ENCODE results near the gene ZP1. TPM values are rescaled to one million over a fixed set of nuclear protein-coding genes. Genes with fewer than 3 reads are reported as not detected.

ZP1 gene, protein sequence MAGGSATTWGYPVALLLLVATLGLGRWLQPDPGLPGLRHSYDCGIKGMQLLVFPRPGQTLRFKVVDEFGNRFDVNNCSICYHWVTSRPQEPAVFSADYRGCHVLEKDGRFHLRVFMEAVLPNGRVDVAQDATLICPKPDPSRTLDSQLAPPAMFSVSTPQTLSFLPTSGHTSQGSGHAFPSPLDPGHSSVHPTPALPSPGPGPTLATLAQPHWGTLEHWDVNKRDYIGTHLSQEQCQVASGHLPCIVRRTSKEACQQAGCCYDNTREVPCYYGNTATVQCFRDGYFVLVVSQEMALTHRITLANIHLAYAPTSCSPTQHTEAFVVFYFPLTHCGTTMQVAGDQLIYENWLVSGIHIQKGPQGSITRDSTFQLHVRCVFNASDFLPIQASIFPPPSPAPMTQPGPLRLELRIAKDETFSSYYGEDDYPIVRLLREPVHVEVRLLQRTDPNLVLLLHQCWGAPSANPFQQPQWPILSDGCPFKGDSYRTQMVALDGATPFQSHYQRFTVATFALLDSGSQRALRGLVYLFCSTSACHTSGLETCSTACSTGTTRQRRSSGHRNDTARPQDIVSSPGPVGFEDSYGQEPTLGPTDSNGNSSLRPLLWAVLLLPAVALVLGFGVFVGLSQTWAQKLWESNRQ
- not detected for total RNA-seq

DNA sequence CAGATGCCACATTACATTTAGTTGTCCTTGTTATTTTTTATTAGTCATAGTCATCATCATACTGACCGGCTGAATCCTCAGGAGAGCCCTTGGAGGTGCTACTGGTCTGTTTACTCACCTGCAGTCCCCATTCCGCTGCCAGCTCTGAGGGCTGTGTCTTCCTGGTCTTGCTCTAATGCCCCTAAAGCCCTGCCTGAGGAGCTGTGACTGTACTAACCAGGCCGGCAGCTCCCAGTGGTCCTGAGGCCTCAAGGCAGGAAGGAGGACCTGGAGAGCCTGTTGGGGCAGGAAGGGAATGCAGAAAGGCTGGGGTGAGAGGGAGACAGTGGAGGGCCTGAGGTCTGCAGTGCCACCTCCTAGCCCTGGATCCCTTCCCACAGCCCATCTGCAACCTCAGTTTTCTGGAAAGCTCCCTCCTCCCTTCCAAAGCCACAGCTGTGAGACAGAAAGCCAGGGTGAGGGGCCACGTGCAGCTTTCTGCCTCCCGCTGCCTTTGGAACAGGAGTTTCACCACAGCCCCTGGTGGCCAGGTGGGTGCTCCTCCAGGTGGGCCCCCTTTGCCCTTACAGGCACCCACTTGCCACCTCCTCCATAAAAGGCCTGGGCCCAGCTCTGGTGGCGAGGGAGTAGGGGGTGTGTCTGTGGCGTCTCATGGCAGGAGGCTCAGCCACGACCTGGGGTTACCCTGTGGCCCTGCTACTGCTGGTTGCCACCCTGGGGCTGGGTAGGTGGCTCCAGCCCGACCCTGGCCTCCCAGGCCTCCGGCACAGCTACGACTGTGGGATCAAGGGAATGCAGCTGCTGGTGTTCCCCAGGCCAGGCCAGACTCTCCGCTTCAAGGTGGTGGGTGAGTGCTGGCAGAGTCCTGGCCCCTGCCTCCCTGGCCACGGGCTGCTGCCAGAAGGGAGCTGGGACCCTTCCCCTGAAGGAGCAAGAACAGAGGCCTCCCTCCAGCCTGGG is at the start of gene ZP1:
Gene ZP1 (plus strand): TSS at position 632 of the 960 bp plus-strand sequence. CDS start 20 bp downstream, at position 652.

DNA sequence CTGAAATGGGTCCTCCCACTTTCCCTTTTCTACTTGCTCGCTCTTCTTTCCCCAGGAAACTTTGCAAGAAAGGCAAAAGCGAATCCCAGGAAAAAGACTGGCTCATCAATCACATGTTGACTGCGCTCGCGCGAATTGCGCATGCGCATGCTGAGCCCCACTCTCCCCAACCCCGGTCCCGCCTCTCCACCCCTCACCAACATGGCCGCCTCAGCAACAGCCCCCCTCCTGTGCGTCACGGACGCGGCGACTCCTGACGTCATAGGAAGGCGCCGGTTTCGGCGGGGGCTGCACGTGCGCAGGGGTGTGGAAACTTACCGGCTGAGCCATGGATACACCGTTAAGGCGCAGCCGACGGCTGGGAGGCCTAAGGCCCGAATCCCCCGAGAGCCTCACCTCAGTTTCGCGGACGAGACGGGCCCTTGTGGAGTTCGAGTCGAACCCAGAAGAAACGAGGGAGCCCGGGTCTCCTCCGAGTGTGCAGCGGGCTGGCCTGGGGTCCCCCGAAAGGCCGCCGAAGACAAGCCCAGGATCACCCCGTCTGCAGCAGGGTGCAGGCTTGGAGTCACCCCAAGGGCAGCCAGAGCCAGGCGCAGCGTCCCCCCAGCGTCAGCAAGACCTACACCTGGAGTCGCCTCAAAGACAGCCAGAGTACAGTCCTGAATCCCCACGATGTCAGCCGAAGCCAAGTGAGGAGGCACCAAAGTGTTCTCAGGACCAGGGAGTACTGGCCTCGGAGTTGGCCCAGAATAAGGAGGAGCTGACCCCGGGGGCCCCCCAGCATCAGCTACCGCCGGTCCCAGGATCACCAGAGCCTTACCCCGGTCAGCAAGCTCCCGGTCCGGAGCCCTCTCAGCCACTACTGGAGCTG is 25.3 kb upstream of the ZP1 start, which contains the start of gene CCDC86:
Gene CCDC86 (plus strand): TSS at position 317 of the 871 bp plus-strand sequence. CDS start 12 bp downstream, at position 329.

DNA sequence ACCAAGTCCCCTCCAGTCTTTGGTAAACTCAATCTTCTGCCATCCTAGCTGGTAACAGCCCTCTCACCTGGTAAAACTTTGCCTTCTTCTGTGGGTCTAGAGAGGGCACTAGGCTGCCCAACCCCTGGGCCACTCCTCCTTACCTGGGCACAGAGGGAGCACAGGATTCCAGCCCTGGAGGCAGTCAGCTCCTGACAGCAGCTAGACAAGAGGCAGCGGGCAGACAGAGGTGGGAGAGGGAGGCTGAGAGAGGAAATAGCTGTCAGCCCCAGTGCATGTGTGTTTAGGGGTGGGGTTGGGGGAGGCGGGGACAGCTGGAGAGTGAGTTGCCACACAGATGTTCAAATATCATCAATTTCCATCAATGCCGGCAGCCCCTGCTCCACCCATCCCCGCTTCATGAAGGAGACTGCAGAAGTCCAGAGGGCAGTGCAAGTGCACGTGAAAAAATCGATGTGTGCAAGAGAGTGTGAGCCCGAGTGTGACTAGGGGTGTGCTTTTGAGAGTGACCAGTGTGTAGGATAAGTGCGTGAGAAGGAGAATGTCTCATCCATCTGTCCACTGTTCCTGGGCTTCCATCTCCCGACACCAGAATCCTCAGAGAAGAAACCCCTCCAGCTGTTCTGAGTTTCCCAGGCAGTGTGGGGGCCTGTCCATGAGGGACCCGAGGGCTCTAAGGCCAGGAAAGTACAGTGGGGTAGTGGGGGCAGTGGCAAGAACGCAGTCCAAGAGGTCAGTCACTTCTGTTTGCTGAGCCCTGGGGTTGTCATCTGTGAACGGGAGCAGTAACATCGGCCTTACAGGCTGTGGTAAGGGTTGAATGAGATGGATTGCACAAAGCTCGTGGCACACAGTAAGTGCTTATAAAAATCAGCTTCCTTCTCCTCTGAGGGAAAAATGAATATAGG is 11.4 kb upstream of the ZP1 start, which contains the start of gene PTGDR2:
Gene PTGDR2 (minus strand): TSS at position 225 of the 908 bp plus-strand sequence. CDS start 2,228 bp downstream, outside the sequence.

DNA sequence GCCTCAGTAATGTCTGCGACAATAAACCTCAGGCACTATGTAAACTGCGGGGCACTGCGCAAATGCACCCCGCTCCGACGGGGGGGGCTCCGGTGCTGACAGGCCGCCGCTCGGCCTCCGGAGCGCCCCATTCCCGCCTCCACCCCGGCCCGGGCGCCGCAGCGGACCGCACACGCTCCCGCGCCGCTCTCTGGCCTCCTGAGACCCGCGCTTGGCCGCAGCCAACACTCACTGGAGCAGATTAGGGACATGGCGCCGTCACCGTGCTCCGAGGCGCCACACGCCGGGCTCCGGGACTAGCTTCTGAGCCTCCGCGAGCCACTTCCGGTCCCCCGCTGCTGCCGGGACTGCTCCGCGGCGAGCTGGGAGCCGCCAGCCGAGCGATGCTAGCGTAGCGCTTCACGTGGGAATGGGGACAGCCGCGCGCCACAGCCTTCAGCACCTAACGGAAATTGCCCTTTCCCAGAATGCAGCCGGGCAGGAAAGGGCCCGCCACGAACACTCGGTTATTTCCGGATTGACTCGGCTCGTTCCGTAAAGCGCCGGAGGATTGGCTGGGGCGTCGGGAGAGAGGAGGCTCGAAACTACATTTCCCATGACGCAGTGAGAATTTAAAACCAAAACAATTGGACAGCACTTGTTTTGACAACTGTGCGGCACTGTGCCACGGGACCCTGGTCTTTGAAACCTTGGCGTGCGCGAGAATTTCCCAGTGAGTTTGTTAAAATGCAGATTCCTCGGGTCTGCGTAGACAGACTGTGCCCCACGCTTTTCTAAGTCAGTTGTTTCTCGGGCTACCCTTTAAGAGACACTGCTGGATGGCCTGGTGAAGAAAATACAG is 39.0 kb downstream of the ZP1 start, which contains the start of gene PRPF19:
Gene PRPF19 (minus strand): TSS at position 454 of the 841 bp plus-strand sequence. CDS start 203 bp downstream, at position 251.

DNA sequence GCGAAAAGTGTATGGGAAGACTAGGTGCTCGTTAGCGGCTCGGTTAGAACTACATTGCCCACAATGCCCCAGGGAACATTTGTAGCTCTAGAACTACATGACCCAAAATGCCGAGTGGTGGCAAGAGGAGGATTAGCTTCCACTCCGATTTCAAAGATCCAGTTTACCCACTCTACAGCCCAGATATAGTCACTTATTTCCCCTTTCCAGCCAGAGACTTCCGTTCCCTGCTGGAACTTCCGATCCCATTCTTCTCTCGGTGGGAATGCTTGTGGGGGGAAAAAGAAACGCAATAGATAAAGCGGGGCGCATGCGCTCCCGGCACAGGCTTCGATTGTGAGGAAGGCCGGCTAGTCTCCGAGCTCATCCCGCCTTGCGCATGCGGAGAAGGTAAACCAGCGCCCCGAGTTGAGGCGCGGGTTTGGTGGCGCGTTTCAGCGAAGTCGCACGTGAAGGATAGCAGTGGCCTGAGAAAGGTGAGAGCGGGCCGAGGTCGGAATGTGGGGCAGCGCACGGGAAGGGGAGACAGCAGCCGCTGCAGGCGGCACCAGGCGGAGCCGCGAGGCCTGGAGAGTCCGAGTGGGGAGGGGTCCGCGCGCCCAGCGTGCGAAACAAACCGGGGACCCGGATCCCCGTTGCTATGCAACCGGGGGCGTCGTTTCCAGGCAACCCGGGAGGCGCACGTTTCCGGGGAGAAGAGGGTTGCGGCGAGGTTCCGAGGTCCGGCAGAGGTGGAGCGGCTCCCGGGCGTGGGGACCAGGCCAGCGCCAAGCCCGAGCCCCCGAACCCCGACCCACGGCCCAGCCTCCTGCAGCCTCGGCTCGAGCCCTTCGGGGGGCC is 46.7 kb downstream of the ZP1 start, which contains the start of gene TMEM109:
Gene TMEM109 (plus strand): TSS at position 366 of the 840 bp plus-strand sequence. CDS start 5,536 bp downstream, outside the sequence.

DNA sequence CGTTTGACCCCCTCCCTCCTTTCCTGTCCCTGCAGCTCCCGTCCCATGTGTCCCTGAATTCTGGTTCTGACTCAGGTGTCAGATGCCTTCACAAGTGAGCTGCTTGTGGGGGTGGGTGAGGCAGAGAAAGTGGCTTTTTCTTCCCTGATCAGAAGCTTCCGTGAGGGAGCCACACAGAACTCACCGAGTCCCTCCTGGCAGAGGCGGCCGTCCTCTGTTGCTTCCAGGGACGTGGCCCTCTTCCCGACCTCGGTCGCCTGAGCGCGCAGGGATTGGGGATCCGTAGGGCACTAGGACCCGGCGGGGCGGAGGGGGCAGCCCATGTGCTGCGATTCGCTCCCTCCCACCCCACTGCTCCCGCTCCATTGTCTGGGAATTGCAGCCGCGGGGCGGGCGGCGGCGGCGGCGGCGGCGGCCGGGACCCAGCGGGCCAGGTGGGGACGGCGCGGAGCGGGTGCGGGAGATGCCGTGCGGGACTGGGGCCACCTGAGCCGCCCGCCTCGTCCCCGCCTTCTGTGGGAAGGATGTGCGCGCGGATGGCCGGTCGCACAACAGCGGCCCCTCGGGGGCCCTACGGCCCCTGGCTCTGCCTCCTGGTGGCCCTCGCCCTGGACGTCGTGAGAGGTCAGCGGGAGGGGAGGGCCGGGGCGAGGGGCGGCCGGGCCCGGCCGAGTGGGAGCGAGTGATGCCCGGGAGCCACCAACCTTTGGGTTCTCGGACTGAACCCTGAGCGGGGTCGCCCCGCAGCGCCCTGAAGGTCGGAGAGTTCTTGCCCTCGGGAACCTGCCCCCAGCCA is 57.0 kb downstream of the ZP1 start, which contains the start of gene TMEM132A:
Gene TMEM132A (plus strand): TSS at position 351 of the 796 bp plus-strand sequence. CDS start 174 bp downstream, at position 525.

Other genes with a start within 250 kb of the ZP1 start
- gene MS4A8, start 167.9 kb upstream of the ZP1 start, total RNA-seq, result not detected
- not detected for gene MS4A18, start 142.8 kb upstream of the ZP1 start, total RNA-seq
- not detected for gene MS4A15, start 110.7 kb upstream of the ZP1 start, total RNA-seq
- not detected for gene MS4A10, start 82.2 kb upstream of the ZP1 start, total RNA-seq
- gene CCDC86, start 25.4 kb upstream of the ZP1 start, total RNA-seq, result 9.5 TPM
- 0.55 TPM for gene PTGDR2, start 11.6 kb upstream of the ZP1 start, total RNA-seq
- 49.4 TPM for gene PRPF19, start 39.0 kb downstream of the ZP1 start, total RNA-seq
- 41.1 TPM for gene TMEM109, start 46.6 kb downstream of the ZP1 start, total RNA-seq
- gene TMEM132A, start 56.9 kb downstream of the ZP1 start, total RNA-seq, result 88.3 TPM
- 14.8 TPM for gene SLC15A3, start 84.6 kb downstream of the ZP1 start, total RNA-seq
- gene CD6, start 104.1 kb downstream of the ZP1 start, total RNA-seq, result 0.49 TPM
- 0.77 TPM for gene CD5, start 234.9 kb downstream of the ZP1 start, total RNA-seq

All from camera-type eye (tissue), 1 donor.